ENCODE measurements around the gene EPPIN.

DNA sequence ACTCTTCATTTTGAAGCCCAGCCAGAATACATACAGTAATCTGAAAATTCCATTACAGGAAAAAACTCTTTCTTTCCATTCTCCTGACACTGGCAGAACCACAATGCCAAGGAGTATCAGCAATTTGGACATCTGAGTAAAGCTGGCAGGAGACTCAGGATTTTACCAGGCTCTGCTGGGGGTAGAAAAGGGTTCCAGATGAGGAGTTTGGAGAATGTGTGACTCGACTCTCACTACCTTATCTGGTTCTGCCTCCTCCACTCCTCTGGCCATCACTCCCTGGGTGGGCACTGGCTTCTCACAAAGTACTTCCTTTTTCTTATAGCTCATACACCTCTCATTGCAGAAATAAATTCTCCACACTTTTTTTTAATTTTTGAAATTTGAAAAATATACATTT lies 42.5 kb upstream of the EPPIN start:
- TF ChIP-seq CTCF (IDR thresholded peaks at IDR 0.05 in 8 of 11, conservative IDR thresholded peaks at IDR 0.05 in 3 of 11) (no peak), POLR2A (IDR thresholded peaks at IDR 0.05) (no peak)
